ENCODE measurements around the gene ADD3.
"Not testable (repeated sequence)": the region's sequence is repeated elsewhere in the genome, so short reads cannot be mapped to it uniquely, and the experiment has no call there.

The ADD3 gene

DNA sequence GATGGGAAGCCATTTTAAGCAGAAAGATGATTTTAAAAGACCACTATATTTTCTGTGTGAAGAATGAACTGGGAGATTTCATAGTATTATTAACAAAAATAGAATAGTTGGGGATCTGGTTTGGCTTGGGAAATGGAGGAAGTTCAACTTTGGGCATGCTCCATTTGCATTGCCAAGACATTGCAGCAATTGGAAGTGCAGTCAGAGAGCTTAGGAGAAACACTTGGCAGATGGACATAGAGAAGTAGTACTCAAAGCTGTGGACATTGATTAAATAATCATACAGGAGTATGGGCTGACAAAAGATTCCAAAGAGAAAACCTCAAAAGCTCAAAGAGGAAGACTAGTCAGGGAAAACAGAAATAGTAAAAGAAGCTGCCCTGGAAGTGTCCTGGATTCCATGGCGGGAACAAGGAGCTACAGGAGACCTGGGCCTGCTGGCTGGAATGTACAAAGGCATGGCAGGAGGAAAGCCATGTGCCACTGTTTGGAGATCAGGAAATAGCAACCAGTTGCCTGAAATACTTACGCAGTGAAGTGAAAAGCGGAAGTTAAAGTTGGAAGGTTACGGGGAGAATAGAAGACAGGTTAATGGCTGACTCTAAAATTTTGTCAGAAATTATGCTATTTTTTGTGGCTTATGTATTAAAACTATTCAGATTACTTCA lies 106.0 kb downstream of the ADD3 start:
- no peak for DNase-seq

DNA sequence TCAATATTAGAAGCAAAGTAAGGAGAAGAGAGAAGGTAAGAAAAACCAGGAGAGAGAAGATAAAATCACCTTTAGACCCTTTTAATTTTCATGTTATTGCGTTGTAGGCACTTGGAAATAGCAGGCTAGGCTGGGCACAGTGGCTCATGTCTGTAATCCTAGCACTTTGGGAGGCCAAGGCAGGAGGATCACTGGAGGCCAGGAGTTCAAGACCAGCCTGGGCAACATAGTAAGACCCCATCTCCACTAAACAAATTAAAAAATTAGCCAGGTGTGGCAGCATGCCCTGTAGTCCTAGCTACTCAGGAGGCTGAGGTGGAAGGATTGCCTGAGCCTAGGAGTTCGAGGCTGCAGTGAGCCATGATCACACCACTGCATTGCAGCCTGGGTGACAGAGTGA lies 106.9 kb downstream of the ADD3 start:
- DNase-seq: not testable (repeated sequence)

DNA sequence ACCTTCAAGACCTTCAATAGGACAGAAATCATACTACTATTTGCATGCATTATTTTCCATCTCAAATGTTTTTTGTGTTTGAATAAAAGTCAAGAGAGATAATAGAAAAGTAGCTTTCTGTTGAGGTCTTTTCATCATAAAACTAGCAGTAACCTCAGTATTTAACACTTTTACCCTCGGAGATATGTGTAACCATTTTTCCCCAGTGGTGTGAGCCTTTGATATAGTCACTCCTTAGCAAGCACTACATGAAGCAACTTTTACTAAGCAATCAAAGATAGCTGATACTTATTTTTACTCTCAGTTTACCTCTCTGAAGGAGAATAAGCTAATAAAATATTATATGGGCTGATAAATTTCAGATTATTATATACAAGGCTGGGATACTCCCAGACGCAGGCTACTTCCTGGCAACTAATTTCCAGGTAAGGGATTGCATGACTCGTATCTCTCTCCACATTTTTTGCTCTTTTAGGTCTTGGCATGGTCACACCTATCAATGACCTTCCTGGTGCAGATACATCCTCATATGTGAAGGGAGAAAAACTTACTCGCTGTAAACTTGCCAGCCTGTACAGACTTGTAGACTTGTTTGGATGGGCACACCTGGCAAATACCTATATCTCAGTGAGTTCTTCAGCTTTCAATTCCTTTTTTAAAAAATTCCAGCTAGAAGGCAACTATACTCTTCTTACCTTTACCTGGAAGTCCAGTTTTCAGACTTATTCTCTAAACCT lies 108.2 kb downstream of the ADD3 start:
- DNase-seq: no peak

DNA sequence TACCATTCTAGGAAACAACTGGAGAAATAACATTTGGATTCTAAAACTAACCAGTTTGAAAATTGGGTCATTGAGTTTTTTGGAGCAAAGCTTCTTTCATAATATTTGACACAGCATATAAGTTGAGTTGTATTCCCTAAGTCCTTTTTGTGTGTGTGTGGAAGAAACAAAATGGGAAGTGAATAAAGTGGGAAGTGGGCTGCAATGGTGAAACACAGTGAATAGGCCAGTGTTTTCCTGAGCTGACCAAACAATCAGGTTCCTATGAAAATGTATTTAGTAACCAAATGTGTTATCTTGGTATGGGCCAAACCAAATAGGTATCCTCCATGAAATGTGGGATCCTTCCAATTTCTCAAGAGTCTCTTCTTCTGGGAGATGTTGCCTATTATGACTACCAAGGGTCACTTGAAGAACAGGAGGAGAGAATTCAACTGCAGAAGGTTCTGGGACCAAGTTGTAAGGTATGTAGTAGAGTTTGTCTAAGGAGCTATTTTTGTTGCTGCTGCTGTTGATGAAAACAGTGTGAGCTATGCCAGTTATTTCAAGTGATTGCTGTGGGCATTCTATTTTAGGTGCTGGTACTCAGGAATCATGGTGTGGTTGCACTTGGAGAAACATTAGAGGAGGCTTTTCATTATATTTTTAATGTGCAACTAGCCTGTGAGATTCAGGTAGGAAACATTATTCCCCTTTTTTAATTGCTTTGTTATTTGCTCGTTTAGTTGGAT lies 111.3 kb downstream of the ADD3 start:
- no peak for DNase-seq

DNA sequence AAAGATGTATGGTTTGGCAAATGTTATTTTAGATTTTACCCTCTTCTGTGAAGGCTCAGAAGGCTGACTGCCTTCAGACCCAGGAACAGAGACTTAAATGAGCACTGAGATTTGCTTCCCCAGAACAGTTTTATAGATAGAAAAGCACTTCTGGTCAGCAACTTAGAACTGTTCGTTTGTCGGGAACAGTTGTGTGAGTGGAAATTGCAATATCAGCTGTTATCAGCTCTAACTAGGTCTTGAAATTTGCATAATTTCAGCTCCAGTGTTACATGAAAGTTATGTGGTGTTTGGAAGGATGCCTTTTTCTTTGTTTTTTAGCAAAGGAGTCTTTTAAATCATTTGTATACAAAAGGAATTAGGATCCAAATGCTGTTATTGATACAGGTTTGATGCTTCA lies 115.8 kb downstream of the ADD3 start:
- DNase-seq: no peak

DNA sequence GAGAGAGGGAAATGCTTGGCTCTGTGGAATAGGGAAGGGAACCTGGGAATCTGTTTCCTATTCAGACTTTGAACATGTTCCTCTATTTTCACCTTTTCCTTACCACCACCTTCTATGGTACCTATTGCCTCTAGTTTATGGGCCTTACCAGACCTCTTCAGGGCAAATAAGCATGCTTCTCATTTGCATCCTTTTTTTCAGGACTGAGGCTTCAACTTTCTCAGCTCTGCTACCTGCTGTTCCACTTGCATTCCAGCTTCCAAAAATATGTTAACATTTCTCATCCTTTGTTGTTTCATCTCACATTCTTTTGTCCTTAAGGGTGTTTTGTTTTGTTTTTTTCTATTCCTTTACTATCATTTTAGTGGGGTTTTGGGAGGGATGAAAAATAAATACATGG lies 121.7 kb downstream of the ADD3 start:
- no peak for DNase-seq

DNA sequence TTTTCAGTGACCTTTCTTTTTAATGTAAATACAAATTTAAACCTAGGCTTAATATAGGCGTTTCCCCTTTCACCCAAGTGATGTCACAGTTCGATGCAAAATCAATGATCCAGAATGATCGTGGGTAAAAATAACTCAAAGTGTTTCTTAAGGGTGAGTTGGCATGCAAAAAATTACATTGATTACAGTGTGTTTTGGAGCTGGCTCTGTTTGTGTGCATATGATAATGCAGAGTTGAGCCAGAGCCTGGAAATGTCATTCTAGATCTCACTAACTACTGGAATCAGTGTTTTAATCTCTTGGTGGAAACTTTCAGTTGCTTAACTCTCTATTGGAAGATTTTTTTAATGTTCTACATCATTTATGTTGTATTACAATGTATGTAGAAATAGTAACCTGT lies 127.1 kb downstream of the ADD3 start:
- no peak for DNase-seq

DNA sequence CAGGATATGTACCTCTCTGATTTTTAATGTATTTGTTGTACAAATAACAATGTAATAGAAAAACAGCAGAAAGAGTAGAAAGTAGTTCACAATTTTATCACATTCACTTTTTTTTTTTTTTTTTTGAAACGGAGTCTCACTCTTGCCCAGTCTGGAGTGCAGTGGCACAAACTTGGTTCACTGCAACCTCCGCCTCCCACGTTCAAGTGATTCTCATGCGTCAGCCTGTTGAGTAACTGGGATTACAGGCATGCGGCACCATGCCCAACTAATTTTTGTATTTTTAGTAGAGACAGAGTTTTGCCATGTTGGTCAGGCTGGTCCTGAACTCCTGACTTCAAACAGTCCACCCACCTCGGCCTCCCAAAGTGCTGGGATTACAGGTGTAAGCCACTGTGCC lies 128.1 kb downstream of the ADD3 start:
- DNase-seq: not testable (repeated sequence)

DNA sequence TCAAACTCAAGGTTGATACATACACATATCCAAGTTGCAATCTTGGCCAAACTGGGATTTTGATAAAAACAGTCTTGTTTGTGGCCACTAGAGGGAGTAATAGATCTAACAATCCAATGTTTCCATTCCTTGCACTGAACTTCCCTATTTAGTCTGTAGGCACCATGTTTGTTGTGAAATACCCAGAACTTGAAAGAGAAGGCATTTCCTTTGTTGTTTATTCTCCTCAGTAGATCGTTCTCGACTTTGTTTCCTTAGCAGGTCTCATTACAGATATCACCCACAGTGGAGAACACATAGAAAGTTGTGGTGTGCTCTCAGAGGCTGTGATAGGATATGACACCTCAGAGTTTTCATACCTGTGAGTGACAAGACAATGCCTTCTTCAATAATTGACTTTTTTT lies 129.4 kb downstream of the ADD3 start:
- DNase-seq: no peak

DNA sequence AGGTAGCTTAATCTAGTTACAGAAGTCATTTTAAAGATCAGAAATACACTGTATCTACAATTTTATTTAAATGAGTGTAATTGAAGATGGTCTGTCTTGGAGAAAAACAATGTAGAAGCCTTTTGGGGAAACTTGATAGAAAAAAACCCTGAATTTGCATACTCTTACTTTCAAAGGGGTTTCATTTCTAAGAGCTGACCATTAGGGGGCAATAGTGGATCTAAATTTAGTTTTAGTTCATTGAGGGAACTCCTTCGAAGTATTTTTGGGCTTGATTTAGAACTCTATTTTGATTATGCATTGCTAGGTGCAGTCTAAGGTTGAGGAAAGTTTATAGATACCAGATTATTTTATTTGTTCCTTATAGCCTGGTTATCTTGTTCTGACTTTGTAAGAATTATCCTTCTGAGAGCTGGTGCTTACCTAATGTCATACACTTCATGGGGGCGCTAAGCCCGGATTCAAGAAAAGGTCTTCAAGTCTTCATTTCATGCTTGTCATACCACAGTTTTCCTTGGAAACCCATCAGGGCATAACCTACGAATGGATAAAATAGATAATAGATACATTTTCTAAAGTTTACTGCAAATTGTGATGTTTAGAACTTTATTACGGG lies 130.5 kb downstream of the ADD3 start:
- DNase-seq: no peak

DNA sequence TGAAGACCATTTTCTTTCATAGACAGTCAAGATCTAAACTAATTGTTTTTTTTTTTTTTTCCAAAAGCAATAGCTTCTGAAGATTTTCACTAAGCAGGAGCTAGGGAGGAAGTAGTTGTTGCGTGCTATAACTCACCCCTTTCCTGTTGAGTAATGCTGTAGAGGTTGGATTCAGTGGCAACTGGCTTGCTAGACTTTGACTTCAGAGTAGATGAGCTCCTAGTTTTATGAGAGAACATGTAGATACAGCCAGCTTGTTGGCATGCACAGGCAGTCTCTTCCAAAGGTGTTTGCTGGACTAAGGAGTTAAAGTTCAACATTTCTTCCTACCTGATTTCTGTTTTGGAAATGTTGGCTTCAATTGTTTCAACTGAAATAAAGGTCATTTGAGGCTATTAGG lies 133.4 kb downstream of the ADD3 start:
- DNase-seq: no peak

DNA sequence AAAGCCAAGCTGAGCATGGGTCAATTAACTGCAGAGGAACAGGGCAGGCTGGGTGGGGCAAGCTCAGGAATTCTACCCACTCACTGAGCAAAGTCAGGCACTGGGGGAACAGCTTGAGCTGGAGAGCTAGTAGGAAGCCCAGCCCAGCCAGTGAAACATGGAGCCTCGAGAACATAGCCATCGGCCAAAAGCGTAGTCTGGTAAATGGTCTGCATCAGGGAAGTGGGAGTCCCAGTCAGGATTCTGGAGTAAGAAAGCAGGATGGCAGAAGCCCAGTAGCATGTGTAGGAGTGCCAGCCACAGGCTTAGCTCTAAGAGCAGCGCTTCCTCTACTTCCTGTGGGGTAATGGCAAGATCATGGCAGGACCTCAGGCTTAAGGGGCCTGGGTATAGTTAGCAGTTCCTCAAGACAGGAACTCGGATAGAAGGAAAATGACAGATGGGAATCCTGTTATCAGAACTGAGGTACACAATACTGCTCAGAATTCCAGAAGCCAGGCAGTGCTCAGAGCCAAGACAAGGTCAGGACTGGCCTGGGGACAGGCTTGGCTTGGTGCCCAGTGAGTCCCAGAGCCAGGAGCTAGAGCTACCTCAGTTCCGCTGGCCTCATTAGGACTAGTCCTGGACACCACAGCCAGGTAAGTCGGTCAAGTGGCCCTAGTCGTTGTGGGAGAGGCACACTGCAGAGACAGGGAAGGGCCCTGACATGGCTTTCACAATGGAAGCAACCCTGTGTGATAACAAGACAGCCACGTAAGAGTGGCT lies 134.3 kb downstream of the ADD3 start:
- DNase-seq: no peak

DNA sequence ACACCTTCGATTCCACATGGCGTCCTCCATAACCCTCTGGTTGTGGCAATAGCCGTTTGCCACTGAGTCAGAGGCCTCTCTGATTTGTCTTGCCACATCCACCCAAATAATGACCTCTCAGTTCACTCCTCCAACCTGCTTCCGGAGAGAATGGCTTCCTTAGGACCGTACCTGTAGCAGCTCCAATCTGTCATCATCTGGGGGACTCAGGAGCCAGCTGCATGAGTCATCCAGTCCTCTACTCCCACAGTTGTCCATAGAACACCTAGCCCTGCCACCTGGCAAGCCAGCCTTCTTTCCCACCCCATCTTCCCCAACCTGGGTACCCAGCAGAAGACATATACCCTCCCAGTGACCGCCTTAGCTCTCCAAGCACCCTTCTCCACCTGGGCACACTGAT lies 135.2 kb downstream of the ADD3 start:
- no peak for DNase-seq

DNA sequence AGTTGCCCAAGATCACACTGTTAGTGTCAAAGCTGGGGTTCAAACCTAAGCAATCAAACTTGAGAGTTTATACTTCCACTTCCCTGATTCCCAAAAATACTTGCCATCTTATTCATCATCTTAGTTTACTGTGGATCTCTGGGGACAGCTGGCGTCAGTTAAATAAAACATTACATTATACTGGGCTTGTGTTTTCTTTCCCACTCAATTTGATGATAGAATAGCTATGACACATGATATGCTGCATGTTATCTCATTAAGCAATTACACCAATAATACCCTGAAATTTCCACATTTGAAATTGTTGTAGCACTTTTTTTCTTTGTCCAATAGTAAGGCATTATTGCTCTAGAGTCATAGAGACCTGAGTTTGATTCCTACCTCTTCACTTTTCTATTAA lies 136.7 kb downstream of the ADD3 start:
- no peak for DNase-seq

DNA sequence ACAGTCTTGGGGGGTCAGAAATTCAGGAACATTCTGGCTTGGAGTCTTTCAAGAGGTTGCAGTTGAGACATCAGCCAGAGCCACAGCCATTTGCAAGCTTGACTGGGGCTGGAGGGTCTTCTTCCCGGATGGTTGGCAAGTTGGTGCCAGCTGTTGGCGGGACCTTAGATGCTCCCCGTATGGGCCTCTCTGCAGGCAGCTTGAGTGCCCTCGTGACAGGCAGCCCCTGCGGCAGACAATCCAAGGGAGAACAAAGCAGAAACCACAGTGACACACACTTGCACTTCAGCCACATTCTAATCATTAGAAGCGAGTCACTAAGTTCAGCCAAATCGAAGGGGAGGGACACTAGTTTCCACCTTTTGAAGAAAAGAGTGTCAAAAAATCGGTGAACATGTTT lies 140.2 kb downstream of the ADD3 start:
- no peak for DNase-seq

DNA sequence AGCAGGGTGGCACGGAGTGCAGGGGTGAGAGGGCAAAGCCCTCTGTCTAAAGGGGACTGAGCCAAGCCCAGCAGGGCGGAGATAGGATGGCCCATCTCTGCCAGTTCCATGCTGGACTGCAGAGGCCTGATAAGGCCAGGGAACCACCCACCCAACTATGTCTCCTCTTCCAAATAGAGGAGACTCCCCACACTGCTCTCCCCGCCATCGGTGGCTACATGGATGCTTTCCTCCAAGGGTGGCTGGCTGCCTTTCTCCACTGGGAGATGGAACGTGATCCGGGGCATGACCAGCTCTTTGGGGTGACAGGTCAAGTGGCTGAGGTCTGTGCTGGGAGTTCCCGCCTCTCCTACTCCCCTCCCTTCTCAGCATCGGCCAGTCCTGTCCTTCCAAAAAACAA lies 141.5 kb downstream of the ADD3 start:
- DNase-seq: no peak

DNA sequence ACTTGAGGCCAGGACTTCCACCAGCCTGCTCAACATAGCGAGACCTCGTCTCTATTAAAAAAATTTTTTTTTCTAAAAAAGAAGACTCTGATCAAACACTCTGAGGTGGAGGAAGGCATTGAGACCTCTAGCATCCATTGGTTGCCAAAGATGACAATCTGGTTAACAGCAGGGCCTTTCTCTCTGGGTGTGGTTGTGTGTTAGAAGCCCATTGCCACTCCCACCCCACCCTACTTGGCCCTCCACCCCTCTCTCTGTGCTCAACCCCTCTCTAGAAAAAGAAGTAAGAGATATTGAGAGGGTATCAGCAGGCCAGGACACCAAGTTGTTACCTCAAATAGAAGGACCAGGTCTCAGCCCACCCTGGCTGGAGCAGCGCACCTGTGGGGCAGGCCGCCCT lies 142.3 kb downstream of the ADD3 start:
- DNase-seq: no peak

DNA sequence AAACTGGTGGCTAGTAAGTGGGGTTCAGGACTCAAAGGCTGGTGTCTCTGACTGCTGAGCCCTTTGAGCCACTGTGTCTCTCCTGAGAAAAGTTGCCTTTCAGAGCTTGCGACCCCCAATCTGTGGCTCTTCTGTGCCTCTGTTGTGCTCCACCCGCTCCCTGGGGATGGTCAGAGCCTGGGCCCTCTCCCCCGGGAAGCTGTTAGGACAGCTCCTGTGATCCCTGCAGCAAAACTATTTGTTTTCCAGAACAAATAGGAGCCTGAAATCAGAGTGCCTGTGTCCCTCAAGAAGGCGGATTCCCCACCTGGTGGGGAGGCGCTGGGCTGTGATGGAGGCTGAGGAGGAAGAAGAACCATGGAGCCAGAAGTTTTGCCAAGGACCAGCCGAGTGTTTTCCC lies 143.2 kb downstream of the ADD3 start:
- DNase-seq: no peak

DNA sequence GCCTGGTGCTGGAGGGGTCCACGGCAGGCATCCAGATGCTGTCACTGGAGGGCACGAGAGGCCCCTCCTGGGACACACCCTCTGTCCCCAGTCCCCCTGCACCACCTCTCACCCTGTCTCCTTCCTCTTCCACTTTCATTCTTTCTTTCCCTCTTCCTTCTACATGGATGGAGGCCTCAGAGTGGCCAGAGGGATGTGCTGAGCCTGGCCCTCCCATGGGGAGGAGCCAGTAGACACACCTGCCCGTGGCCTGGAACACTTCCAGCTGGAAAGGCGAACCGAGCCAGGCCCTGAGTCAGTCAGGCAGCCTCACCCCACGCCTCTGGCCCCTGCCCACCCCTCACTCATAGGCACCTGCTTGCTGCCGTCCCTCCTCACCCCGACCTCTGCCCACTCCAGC lies 143.7 kb downstream of the ADD3 start:
- DNase-seq: no peak

DNA sequence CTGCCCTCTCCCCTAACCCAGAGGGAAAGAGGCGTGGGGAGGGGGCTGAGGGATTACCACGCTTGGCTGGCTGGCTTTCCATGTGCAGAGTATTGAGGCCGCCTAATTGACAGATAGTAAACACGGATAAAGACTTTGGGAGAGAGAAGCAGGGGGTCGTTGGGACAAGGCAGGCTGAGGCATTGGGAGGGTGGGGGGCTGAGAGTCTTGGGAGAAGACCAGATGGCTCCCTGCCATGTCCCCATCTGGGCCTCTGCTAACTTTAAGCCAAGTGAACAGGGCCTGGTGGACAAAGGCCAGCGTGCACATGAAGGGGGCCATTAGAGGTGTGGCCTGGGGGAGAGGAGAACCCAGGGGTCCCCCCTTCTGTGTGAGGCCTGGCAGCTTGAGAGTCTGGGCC lies 144.2 kb downstream of the ADD3 start:
- DNase-seq: no peak

DNA sequence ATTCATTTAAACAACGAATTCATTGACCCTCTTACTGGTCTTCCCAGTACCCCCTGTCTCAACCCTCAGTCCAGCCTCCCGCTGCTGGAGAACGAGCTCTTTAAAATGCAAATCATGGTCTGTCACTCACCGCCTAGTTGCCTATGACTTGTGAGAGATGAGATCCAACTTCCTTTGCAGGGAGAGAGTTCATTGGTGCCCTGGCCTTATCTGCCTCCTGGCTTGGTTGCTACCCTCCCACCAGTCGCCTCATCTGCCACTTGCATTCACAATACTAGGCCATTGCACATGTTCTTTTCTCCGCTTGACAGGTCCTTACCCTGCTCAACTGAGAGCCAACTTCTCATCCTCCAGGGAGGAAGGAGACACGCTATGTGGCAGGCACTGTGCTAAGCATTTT lies 145.6 kb downstream of the ADD3 start:
- no peak for DNase-seq

DNA sequence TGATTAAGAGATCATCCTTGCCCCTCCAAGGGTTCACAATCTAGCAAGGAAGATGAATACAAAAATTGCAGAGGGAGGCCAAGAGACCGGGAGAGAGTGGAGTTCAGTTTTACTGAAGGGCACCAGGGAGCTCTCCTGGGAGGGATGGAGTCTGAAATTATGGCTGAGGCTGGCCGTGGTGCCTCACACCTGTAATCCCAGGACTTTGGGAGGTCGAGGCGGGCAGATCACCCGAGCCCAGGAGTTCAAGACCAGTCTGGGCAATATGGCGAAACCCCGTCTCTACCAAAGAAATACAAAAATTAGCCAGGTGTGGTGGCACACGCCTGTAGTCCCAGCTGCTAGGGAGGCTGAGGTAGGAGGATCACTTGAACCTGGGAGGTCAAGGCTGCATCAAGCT lies 148.3 kb downstream of the ADD3 start:
- DNase-seq: no peak
